Measurements from ENCODE around the gene COL9A2. TPM values are rescaled to one million over a fixed set of nuclear protein-coding genes. Genes with fewer than 3 reads are reported as not detected.

The COL9A2 gene
- 3.8 TPM for total RNA-seq
- long read RNA-seq, partial matches to known transcripts, result 17 of 26 reads
- long read RNA-seq, other reads (novel, unspliced or antisense), result 9 of 26 reads

GRCh38 chr1:40316595-40317393 lies at the start of gene COL9A2:
COL9A2 (minus strand) TSS chr1:40317286; CDS start chr1:40317197, 89 bp downstream.
- no peak within 1 kb of the TSS for H3K27ac ChIP-seq

GRCh38 chr1:40363721-40364120 lies 46.6 kb upstream of the COL9A2 start:
- H3K36me3 ChIP-seq, result no peaks in the 10 kb centered on the region
- intact Hi-C loops (cut with DNase I), result no loop called here
- no peaks in the 10 kb centered on the region for H3K9me3 ChIP-seq
- no peak overlapping the region for H3K4me3 ChIP-seq
- DNase-seq, result no peak
- no peak overlapping the region for H3K27ac ChIP-seq
- H3K27me3 ChIP-seq, result no peaks in the 10 kb centered on the region
- H3K4me1 ChIP-seq, result no peaks in the 10 kb centered on the region
- TF ChIP-seq CTCF (IDR thresholded peaks at IDR 0.05), result no peak
- no peak for ATAC-seq

More at GRCh38 chr1:40316595-40317393, at the start of gene COL9A2:
- Histone ChIP-seq H3K4me3 (peak within 1 kb of the TSS; percentile 49), H3K27me3 (peaks cover 25% of the 10 kb centered on the region), H3K9me3 (no peaks in the 10 kb centered on the region), H3K36me3 (no peaks in the 10 kb centered on the region), H3K4me1 (peaks cover 18% of the 10 kb centered on the region)
- no peak for TF ChIP-seq CTCF (IDR thresholded peaks at IDR 0.05)
- intact Hi-C loops (cut with DNase I), result loop anchor here (10.0 kb wide), 1 partner anchor 172 kb away; no protein-coding TSS in a partner anchor
- DNase-seq, result no peak
- peak; percentile 47 for ATAC-seq

GRCh38 chr1:40362699-40363098 lies 45.6 kb upstream of the COL9A2 start:
- DNase-seq, result no peak
- intact Hi-C loops (cut with DNase I), result no loop called here
- no peak overlapping the region for H3K27ac ChIP-seq
- no peaks in the 10 kb centered on the region for H3K27me3 ChIP-seq
- TF ChIP-seq CTCF (IDR thresholded peaks at IDR 0.05), result no peak
- no peak for ATAC-seq
- H3K9me3 ChIP-seq, result no peaks in the 10 kb centered on the region
- no peaks in the 10 kb centered on the region for H3K36me3 ChIP-seq
- H3K4me3 ChIP-seq, result no peak overlapping the region
- no peaks in the 10 kb centered on the region for H3K4me1 ChIP-seq

- H3K27ac ChIP-seq, result no peak overlapping the region
- intact Hi-C loops (cut with DNase I), result no loop called here
These were observed 45.1 kb upstream of the COL9A2 start for GRCh38 chr1:40362199-40362598.

GRCh38 chr1:40361637-40362036 lies 44.6 kb upstream of the COL9A2 start:
- Histone ChIP-seq H3K4me1 (no peaks in the 10 kb centered on the region), H3K27ac (no peak overlapping the region), H3K4me3 (no peak overlapping the region), H3K36me3 (no peaks in the 10 kb centered on the region), H3K27me3 (no peaks in the 10 kb centered on the region), H3K9me3 (no peaks in the 10 kb centered on the region)
- intact Hi-C loops (cut with DNase I), result no loop called here
- no peak for TF ChIP-seq CTCF (IDR thresholded peaks at IDR 0.05)
- DNase-seq (no peak), ATAC-seq (no peak)

More at GRCh38 chr1:40362199-40362598, 45.1 kb upstream of the COL9A2 start:
- H3K4me1 ChIP-seq, result no peaks in the 10 kb centered on the region
- no peaks in the 10 kb centered on the region for H3K27me3 ChIP-seq
- no peak for TF ChIP-seq CTCF (IDR thresholded peaks at IDR 0.05)
- ATAC-seq, result no peak
- DNase-seq, result no peak
- H3K36me3 ChIP-seq, result no peaks in the 10 kb centered on the region
- no peaks in the 10 kb centered on the region for H3K9me3 ChIP-seq
- H3K4me3 ChIP-seq, result no peak overlapping the region

Measured in upper lobe of right lung (tissue), 1 donor.